Measurements from ENCODE around the gene OPRM1. TPM values are rescaled to one million over a fixed set of nuclear protein-coding genes. Genes with fewer than 3 reads are reported as not detected.

OPRM1 gene
- polyA plus RNA-seq, 4 donors, result 0.09 TPM; not detected in 2

GRCh38 chr6:154093231-154094044, 54.4 kb downstream of the OPRM1 start:
- Histone ChIP-seq H3K4me3 (ENCODE audit: low read depth in 1 of 3, low read length in 3 of 3) (no peak overlapping the region), H3K9me3 (ENCODE audit: control insufficient read depth in 2 of 2, insufficient read depth in 1 of 2, low read depth in 1 of 2, low read length in 1 of 2) (no peaks in the 10 kb centered on the region), H3K4me1 (ENCODE audit: control insufficient read depth in 3 of 3, insufficient read depth in 2 of 3, low read depth in 1 of 3, low read length in 2 of 3) (no peaks in the 10 kb centered on the region), H3K27me3 (ENCODE audit: control insufficient read depth in 3 of 3, insufficient read depth in 3 of 3, low read length in 3 of 3) (no peaks in the 10 kb centered on the region), H3K27ac (ENCODE audit: low read depth in 1 of 3, low read length in 2 of 3) (no peak overlapping the region), H3K36me3 (ENCODE audit: control insufficient read depth in 3 of 3, insufficient read depth in 2 of 3, low read depth in 1 of 3, low read length in 3 of 3) (no peaks in the 10 kb centered on the region)
- DNase-seq (no peak), FAIRE-seq (no peak)
- WGBS, 3 donors, result 59 to 65% (median 64%) methylated on average over 8 of the region's 8 CpGs

GRCh38 chr6:154095571-154095970, 56.5 kb downstream of the OPRM1 start:
- WGBS, 3 donors, result 84 to 89% (median 86%) methylated on average over 5 of the region's 5 CpGs
- Histone ChIP-seq H3K27ac (ENCODE audit: low read depth in 1 of 3, low read length in 2 of 3) (no peak overlapping the region), H3K4me1 (ENCODE audit: control insufficient read depth in 3 of 3, insufficient read depth in 2 of 3, low read depth in 1 of 3, low read length in 2 of 3) (no peaks in the 10 kb centered on the region), H3K4me3 (ENCODE audit: low read depth in 1 of 3, low read length in 3 of 3) (no peak overlapping the region), H3K9me3 (ENCODE audit: control insufficient read depth in 2 of 2, insufficient read depth in 1 of 2, low read depth in 1 of 2, low read length in 1 of 2) (no peaks in the 10 kb centered on the region), H3K27me3 (ENCODE audit: control insufficient read depth in 3 of 3, insufficient read depth in 3 of 3, low read length in 3 of 3) (no peaks in the 10 kb centered on the region), H3K36me3 (ENCODE audit: control insufficient read depth in 3 of 3, insufficient read depth in 2 of 3, low read depth in 1 of 3, low read length in 3 of 3) (no peaks in the 10 kb centered on the region)
- no peak for FAIRE-seq
- DNase-seq, result no peak

GRCh38 chr6:154096316-154096715, 57.3 kb downstream of the OPRM1 start:
- no peak overlapping the region for H3K27ac ChIP-seq (ENCODE audit: low read depth in 1 of 3, low read length in 2 of 3)
- no peaks in the 10 kb centered on the region for H3K36me3 ChIP-seq (ENCODE audit: control insufficient read depth in 3 of 3, insufficient read depth in 2 of 3, low read depth in 1 of 3, low read length in 3 of 3)
- FAIRE-seq (no peak), DNase-seq (no peak)
- H3K9me3 ChIP-seq (ENCODE audit: control insufficient read depth in 2 of 2, insufficient read depth in 1 of 2, low read depth in 1 of 2, low read length in 1 of 2), result no peaks in the 10 kb centered on the region
- no peaks in the 10 kb centered on the region for H3K27me3 ChIP-seq (ENCODE audit: control insufficient read depth in 3 of 3, insufficient read depth in 3 of 3, low read length in 3 of 3)
- H3K4me3 ChIP-seq (ENCODE audit: low read depth in 1 of 3, low read length in 3 of 3), result no peak overlapping the region
- no peaks in the 10 kb centered on the region for H3K4me1 ChIP-seq (ENCODE audit: control insufficient read depth in 3 of 3, insufficient read depth in 2 of 3, low read depth in 1 of 3, low read length in 2 of 3)
- 84 to 89% (median 87%) methylated on average over 7 of the region's 7 CpGs for WGBS, 3 donors

- FAIRE-seq, result no peak
- no peaks in the 10 kb centered on the region for H3K9me3 ChIP-seq (ENCODE audit: control insufficient read depth in 2 of 2, insufficient read depth in 1 of 2, low read depth in 1 of 2, low read length in 1 of 2)
- 70 to 82% (median 72%) methylated on average over 3 of the region's 3 CpGs for WGBS, 3 donors
Observed at GRCh38 chr6:154096834-154097233, 57.8 kb downstream of the OPRM1 start.

GRCh38 chr6:154099211-154099610, 60.2 kb downstream of the OPRM1 start:
- DNase-seq, result no peak
- Histone ChIP-seq H3K4me1 (ENCODE audit: control insufficient read depth in 3 of 3, insufficient read depth in 2 of 3, low read depth in 1 of 3, low read length in 2 of 3) (no peaks in the 10 kb centered on the region), H3K4me3 (ENCODE audit: low read depth in 1 of 3, low read length in 3 of 3) (no peak overlapping the region), H3K27ac (ENCODE audit: low read depth in 1 of 3, low read length in 2 of 3) (no peak overlapping the region), H3K27me3 (ENCODE audit: control insufficient read depth in 3 of 3, insufficient read depth in 3 of 3, low read length in 3 of 3) (no peaks in the 10 kb centered on the region), H3K36me3 (ENCODE audit: control insufficient read depth in 3 of 3, insufficient read depth in 2 of 3, low read depth in 1 of 3, low read length in 3 of 3) (no peaks in the 10 kb centered on the region), H3K9me3 (ENCODE audit: control insufficient read depth in 2 of 2, insufficient read depth in 1 of 2, low read depth in 1 of 2, low read length in 1 of 2) (no peaks in the 10 kb centered on the region)
- no peak for FAIRE-seq
- WGBS, 3 donors, result 84 to 90% (median 86%) methylated on average over 4 of the region's 4 CpGs

More at GRCh38 chr6:154096834-154097233, 57.8 kb downstream of the OPRM1 start:
- H3K4me1 ChIP-seq (ENCODE audit: control insufficient read depth in 3 of 3, insufficient read depth in 2 of 3, low read depth in 1 of 3, low read length in 2 of 3), result no peaks in the 10 kb centered on the region
- no peak overlapping the region for H3K4me3 ChIP-seq (ENCODE audit: low read depth in 1 of 3, low read length in 3 of 3)
- H3K27me3 ChIP-seq (ENCODE audit: control insufficient read depth in 3 of 3, insufficient read depth in 3 of 3, low read length in 3 of 3), result no peaks in the 10 kb centered on the region
- DNase-seq, result no peak
- no peaks in the 10 kb centered on the region for H3K36me3 ChIP-seq (ENCODE audit: control insufficient read depth in 3 of 3, insufficient read depth in 2 of 3, low read depth in 1 of 3, low read length in 3 of 3)
- H3K27ac ChIP-seq (ENCODE audit: low read depth in 1 of 3, low read length in 2 of 3), result no peak overlapping the region

GRCh38 chr6:154106251-154106650, 67.2 kb downstream of the OPRM1 start:
- Histone ChIP-seq H3K27me3 (ENCODE audit: control insufficient read depth in 3 of 3, insufficient read depth in 3 of 3, low read length in 3 of 3) (no peaks in the 10 kb centered on the region), H3K4me1 (ENCODE audit: control insufficient read depth in 3 of 3, insufficient read depth in 2 of 3, low read depth in 1 of 3, low read length in 2 of 3) (no peaks in the 10 kb centered on the region), H3K9me3 (ENCODE audit: control insufficient read depth in 2 of 2, insufficient read depth in 1 of 2, low read depth in 1 of 2, low read length in 1 of 2) (no peaks in the 10 kb centered on the region), H3K27ac (ENCODE audit: low read depth in 1 of 3, low read length in 2 of 3) (no peak overlapping the region), H3K36me3 (ENCODE audit: control insufficient read depth in 3 of 3, insufficient read depth in 2 of 3, low read depth in 1 of 3, low read length in 3 of 3) (no peaks in the 10 kb centered on the region), H3K4me3 (ENCODE audit: low read depth in 1 of 3, low read length in 3 of 3) (no peak overlapping the region)
- FAIRE-seq (no peak), DNase-seq (no peak)
- WGBS, 3 donors, result 88 to 96% (median 91%) methylated on average over 2 of the region's 2 CpGs

- FAIRE-seq, result no peak
Observed at GRCh38 chr6:154111025-154111424, 72.0 kb downstream of the OPRM1 start.

GRCh38 chr6:154112181-154112809, 73.3 kb downstream of the OPRM1 start:
- no peak for FAIRE-seq
- no peak overlapping the region for H3K27ac ChIP-seq (ENCODE audit: low read depth in 1 of 3, low read length in 2 of 3)

More at GRCh38 chr6:154111025-154111424, 72.0 kb downstream of the OPRM1 start:
- H3K27me3 ChIP-seq (ENCODE audit: control insufficient read depth in 3 of 3, insufficient read depth in 3 of 3, low read length in 3 of 3), result no peaks in the 10 kb centered on the region
- no peak for DNase-seq
- no peaks in the 10 kb centered on the region for H3K4me1 ChIP-seq (ENCODE audit: control insufficient read depth in 3 of 3, insufficient read depth in 2 of 3, low read depth in 1 of 3, low read length in 2 of 3)
- no peaks in the 10 kb centered on the region for H3K36me3 ChIP-seq (ENCODE audit: control insufficient read depth in 3 of 3, insufficient read depth in 2 of 3, low read depth in 1 of 3, low read length in 3 of 3)
- no peak overlapping the region for H3K4me3 ChIP-seq (ENCODE audit: low read depth in 1 of 3, low read length in 3 of 3)
- H3K9me3 ChIP-seq (ENCODE audit: control insufficient read depth in 2 of 2, insufficient read depth in 1 of 2, low read depth in 1 of 2, low read length in 1 of 2), result no peaks in the 10 kb centered on the region
- H3K27ac ChIP-seq (ENCODE audit: low read depth in 1 of 3, low read length in 2 of 3), result no peak overlapping the region
- WGBS, 3 donors, result 79 to 88% (median 88%) methylated on average over 1 of the region's 1 CpG

More at GRCh38 chr6:154112181-154112809, 73.3 kb downstream of the OPRM1 start:
- Histone ChIP-seq H3K4me1 (ENCODE audit: control insufficient read depth in 3 of 3, insufficient read depth in 2 of 3, low read depth in 1 of 3, low read length in 2 of 3) (no peaks in the 10 kb centered on the region), H3K36me3 (ENCODE audit: control insufficient read depth in 3 of 3, insufficient read depth in 2 of 3, low read depth in 1 of 3, low read length in 3 of 3) (no peaks in the 10 kb centered on the region), H3K4me3 (ENCODE audit: low read depth in 1 of 3, low read length in 3 of 3) (no peak overlapping the region), H3K9me3 (ENCODE audit: control insufficient read depth in 2 of 2, insufficient read depth in 1 of 2, low read depth in 1 of 2, low read length in 1 of 2) (no peaks in the 10 kb centered on the region), H3K27me3 (ENCODE audit: control insufficient read depth in 3 of 3, insufficient read depth in 3 of 3, low read length in 3 of 3) (no peaks in the 10 kb centered on the region)
- WGBS, 3 donors, result 73 to 80% (median 80%) methylated on average over 2 of the region's 2 CpGs
- no peak for DNase-seq
